Stimulated activated CD8-positive, alpha-beta memory T cell treated with anti-CD3 and anti-CD28 coated beads, Interleukin-4, amount 100 ng/mL, for 24 hours (primary cell): ENCODE results near the gene SSH3.
A peak's percentile ranks its signal among the peaks of the same experiment; 100 is the strongest.

Experiments
- DNase-seq: peaks from one replicate; pipeline ENCODE4 v3.0.0-alpha.2; 2020; ENCODE audit warnings: low read depth

Gene SSH3

DNA sequence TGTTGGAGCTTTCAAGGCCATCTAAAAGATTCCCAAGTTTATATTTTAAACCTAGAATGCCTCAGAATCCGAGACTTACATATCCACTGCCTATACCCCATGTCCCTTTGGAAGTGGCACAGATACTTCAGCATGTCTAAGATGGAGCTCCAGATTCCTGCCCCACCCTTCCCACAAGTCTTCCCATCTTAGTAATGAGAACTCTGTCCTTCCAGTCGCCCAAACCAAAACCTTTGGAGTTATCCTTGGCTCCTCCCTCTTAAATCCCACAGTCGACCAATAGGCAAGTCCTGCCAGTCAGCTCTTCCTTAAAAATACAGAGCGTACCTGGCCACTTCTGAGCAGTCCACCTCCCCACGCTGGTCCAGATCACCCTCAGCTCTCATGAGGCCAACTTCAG, 45.7 kb downstream of the SSH3 start:
- no peak for DNase-seq

DNA sequence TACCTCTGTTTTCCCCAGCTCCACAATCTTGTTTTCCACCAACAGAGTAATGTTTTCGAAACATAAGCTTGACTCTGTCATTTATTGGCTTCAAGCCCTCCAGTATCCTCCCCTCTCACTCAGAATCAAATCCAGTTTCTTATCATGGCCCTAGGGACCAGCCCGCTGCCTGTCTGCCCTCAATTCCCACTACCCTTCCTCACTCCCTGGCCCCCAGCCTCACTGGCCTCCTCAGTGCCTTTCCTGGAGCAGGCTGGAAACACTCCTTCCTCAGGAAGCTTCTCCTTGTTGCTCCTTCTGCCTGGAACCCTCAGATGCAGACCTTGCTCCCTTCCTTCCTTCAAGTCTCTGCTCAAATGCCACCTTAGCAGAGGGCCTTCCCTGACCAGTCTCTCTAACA, 46.1 kb downstream of the SSH3 start:
- DNase-seq, result no peak

DNA sequence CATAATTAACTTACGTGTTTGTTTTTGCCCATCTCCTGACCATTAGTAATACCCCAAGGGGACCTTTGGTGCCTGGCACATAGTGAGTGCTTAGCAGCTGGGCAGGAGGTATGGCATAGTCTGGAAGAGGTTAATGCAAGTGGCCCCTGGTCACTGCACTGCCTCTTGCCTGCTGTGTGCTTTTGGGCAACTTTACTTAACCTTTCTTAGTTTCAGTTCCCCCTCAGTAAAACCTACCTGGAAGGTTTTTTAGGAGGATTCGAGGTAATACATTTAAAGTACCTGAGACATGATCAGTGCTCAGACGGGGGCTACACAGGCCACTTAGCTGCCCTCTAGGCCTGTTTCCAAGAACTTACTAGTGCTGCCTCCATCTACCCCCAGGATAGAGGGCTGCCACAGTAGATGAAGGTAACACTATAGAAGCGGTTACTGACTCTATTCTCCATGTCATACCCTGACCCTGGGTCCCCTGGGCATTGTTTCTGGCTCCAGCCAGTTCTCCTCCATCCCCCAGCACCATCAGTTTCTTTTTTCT, 46.7 kb downstream of the SSH3 start:
- no peak for DNase-seq

DNA sequence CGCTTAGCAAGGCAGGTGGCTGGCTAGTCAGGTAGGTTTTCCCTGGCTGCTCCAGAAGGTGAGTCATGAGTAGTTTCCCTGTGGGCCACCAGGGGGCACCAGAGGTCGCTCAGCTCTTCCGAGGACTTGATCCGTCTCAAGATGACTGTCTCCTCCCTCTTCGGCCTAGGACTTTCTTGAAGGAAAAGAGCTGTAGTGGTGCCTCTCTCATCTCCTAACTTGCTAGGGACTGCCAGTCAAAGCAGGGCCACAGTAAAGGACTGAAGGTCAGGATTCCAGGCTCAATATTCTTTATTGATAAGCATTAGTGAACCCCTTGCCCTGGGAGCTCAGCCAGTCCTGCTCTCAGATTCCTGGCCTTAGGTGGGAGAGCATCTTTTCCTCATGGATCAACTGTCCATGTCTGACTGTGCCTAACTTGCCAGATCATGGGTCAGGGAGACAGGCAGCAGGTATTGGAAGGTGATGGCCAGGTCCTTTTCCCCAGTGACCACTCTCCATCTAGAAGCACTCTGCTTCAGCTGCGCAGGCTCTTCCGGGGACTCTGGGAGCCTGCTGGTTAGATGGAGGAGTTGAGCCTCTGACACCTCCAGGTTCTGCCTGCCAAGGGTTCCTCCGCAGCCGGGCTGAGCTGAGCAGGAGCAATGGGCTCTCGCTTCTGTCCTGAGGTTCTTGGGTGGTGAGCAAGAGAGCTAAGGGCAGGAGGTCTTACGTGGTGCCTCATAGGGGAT, 48.1 kb downstream of the SSH3 start:
- DNase-seq, result no peak

DNA sequence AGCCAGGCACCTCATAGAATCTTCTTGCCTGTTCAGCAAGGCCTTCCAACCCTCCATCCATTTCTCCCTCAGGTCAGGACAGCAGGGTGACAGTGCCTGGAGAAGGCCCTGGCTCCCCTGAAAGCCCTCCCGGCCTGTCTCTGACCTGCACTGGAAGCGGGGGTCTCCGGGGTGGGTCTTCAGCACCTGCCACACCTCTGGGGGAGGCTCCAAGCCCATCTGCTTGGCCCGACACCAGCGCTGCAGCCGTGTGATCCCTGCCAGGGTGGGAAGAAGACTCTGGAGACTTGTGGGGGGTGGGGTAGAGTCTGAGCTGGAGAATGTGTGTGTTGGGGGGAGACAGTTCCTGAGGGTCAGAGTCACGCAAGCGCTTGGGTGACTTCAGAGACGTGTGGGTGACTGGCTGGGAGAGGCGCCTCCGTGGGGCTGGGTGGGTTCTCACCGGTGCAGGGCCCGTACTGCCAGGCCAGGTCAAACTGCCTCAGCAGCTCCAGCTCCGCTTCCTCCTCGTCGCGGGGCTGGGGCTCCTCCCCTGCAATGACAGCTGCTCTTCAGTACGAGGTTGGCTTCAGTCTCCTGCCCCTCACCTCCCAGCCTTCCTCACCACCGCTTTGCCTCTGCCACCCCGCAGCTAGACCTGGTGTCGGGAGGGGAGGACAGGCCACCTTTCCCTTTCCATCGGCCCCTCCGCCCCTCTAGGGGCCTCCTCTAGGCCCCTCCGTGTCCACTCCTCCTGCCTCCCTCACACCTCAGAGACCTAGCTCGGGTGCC, 49.4 kb downstream of the SSH3 start:
- DNase-seq, result no peak

DNA sequence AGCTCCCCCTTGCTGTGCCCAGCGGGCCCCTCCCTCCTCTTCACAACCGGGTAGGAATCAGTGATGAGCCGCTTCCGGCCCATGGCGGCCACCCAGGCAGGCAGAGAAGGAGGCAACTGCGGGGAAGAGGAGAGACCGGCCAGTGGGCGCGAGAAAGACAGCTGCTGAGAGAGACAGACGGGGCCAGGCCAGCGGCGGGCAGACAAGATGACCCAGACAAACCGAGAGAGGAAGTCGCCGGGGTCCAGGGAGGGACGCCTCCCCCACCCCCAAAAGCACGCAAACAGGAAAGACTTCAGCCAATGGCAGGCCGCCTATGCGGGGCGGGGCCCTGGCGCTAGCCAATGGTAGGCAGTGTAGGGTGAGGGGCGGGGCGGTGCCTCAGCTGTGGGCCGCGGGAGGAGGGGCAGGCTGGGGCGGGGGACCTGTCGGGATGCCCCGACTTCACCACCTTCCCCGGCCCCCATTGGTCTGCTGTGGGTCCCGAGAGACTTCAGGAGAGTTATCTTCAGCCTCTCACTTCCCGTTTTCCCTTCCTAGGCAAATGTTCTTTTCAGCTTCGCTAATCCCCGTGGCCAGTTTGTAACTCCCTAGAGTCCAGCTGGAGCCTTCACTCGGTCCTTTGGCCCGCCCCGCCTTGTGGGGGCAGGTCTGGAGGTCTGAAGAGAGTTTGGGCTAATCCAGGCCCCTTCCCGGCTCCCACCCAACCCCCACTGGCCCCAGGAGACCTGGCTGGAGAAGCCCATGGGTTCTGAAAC, 50.2 kb downstream of the SSH3 start, which contains the start of gene POLD4:
Gene POLD4, minus strand, starts transcription at position 230 of the 758 bp plus-strand sequence. Its CDS starts 147 bp downstream, at position 83.
- peak; percentile 95 for DNase-seq

DNA sequence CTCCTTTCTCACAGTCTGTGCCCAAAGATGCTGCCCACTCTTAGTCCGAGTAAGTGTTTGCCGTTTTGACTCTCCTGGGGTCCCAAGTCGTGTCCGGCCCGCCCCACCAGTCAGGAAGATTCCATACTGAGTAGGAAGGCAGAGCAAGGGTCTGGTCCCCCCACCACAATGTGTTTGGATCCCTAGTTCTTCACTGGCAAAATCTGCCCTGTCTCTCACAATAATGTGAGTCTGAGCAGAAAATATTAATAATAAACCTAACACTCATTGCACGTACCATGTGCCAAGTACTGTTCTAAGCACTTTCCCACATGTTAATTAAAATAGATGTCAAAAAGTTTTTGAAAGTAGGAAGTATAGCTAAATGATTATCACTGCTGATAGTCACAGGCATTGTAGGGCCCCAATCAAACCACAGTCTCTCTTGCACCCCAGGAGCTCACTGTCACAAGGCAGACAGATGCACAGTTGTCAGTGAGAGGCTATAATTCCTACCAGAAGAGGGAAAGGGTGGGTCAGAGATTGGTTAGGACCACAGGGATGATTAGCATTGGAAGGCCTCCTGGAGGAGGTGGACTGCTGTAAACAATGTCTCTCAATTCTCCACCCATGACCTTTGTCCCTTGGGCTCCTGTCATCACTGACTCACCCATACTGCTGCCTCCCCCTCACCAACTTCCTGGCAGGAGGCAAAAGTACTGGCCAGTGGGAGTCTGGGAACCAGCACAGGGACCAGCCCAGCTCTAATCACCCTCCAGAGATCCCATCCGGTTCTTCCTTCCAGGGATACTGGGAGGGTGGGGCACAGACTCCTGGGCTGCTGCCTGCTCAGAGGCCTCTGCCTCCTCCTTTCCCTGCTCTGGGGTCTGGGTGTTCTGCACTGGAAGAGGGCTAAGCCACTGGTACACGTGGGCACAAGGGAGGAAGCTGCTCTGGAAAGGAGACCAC, 51.0 kb downstream of the SSH3 start:
- no peak for DNase-seq

DNA sequence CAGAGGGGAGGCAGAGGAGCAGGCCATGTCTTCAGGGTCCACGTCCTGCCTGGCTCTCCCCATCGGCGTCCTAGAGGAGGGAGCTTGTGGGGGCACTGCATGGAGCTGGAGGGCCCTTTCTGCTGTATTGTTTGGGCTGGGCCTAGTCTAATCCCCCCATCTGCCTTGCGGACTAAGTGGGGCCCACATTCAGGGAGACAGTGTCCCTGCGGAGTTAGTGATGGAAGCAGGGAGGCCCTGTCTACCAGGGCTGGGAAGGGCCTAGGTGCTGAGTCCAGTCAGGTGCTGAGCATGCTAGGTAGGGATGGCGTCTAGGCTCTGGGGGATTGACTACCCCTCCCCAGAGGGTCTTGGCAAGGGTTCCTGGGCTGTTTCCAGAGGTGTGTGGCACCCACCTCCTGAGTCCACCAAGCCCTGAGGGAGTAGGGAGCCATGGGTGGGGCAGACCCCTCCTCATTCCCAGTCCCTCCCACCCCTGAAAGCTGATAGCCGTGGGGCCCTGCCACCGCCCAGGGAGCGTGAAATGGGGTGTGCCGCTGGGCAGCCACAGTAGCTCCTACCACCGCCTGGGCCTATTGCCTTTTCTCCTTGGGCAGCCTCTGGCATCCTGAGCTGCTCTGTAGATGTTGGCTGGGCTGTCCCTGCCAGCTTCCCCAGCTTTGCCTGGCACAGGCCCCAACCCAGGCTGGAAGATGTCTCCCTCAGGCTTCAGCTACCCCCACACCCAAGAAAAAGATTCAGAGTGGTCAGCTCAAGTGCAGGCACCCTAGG, 51.9 kb downstream of the SSH3 start:
- DNase-seq, result no peak

DNA sequence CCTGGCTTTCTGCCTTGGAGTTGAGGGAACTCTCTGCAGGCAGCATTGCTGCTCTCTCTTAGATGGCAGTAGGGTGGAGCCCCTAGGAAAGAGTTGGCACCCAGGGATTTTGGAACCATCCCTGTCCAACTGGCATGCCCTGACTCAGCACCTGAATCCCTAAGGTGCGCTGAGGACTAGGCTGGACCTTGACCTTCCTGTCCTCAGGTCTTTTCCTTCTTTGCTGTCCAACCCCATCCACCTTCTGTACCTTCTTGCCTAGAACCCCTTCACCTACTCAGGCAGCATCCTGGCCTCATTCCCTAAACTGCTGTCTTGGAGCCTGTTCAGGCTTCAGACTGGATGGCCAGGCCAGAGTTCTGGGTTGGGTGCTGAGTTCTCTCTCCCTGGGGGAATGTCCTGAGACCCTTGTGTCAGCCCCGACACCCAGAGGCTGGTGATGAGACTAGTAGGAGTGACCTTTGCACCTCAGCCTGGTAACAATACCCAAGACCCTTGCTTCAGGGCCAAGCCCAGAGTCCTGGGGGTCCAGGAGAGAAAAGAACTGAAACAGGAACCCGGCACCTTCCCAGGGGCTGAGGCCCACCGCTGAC, 52.6 kb downstream of the SSH3 start:
- no peak for DNase-seq

DNA sequence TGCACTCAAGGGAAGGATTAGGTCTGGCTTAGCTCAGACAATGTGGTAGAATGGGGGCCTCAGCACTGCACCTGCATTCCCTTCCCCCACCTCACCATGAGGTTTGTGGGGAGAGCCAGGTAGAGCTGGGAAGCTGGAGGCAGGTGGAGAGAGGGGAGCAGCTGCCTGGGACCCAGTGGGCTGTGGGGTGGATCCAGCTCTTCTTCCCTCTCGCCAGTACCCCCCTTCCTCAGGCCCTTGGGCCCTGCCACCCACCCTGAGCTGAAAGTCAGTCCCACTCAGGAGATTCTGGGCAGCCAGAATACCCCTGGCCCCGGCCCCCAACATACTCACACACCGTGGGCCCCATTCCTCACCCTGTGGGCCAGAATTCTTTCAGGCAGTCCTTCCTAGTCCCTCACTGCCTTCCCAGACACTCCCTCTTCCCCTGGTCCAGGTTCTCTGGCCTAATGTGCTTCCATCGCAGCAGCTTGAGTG, 53.1 kb downstream of the SSH3 start:
- DNase-seq, result no peak

DNA sequence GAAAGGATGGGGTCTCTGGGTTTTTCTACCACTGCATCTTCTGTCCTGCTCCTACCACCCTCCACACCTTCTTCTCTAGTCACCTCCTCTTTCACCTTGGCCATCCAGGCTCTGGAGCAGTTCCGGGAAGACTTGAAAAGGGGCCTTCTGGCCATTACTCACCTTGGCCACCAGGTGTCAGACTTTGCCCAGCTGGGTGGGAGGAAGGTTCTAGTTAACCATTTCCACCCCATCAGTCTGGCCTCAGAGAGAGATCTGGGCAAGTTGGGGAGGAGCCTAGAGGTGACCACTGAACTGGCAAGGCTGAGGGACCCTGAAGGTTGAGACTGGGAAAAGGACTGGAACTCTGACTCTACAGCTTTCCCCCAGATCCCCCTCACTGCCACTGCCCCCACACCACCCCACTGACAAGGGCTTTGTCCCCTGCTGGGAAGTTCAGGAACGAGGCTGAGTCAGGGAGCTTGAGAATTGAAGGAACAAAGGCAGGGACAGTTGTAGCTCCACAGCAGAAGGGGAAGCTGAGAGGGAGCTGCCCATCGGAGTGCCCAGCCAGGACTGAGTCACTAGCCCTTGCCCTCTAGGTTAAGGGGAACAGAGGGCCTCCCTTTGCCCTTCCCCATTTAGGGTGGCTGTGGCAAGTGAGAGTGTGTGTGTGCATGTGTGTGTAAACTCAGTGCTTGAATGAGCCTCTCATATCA, 53.7 kb downstream of the SSH3 start:
- peak; percentile 42 for DNase-seq

DNA sequence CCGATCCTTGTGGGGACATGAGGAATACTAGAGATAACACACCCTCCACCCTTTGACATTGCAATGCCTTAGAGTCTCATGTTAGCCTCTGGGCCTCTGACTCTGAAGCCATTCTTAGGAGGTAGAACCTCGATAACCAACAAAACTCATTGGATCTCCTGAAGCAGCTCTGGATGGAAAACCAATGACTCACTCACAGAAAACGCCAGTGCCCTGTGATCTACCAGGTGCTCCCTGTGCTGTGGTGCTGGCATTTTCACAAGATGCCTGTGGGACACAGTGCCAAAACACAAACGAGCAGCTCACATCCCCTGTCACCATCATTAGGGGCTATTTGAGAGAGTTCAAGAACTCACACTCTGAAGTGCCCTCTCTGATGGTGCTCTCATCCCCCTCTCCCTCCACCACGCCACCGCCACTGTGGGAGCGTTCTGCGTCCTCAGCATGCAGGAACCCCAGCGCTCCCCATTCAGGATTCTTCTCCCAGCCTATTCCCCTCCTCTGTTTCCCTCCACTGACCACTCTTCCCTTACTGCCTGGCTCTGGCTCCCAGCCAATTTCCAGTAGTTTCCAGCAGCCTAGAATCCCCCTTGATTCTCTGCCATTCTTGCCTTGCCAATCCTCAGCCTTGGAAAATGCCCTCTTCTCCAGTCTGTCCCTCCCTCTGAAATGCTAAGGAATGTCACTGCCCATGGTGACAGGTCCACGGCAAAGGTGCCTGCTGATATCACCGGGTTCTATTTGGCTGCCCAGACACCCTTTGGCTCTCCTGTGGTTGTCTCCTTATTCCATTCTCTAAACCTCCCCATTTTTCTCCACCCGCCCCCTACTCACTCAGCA, 54.7 kb downstream of the SSH3 start:
- DNase-seq, result no peak
